Stimulated activated CD4-positive, alpha-beta T cell treated with anti-CD3 and anti-CD28 coated beads, Interleukin-4, amount 100 ng/mL, for 1 hour (primary cell): Measurements from ENCODE around the gene FBXO8.

ENCODE experiments used
- DNase-seq: peaks from one replicate; pipeline ENCODE4 v3.0.0-alpha.2; 2020

FBXO8 gene

GRCh38 chr4:174241162-174241561 lies 42.3 kb downstream of the FBXO8 start:
- no peak for DNase-seq

- no peak for DNase-seq
Measured at GRCh38 chr4:174236359-174236758, 47.1 kb downstream of the FBXO8 start.

GRCh38 chr4:174230680-174231079 lies 52.8 kb downstream of the FBXO8 start:
- DNase-seq: no peak

- DNase-seq: no peak
Measured at GRCh38 chr4:174230148-174230547, 53.3 kb downstream of the FBXO8 start.

GRCh38 chr4:174228988-174229387 lies 54.5 kb downstream of the FBXO8 start:
- no peak for DNase-seq

- DNase-seq: no peak
Measured at GRCh38 chr4:174225349-174226049, 58.0 kb downstream of the FBXO8 start.

- no peak for DNase-seq
Measured at GRCh38 chr4:174224550-174224949, 58.9 kb downstream of the FBXO8 start.

GRCh38 chr4:174222266-174222872 lies 61.1 kb downstream of the FBXO8 start:
- DNase-seq: no peak

- DNase-seq: no peak
Measured at GRCh38 chr4:174218127-174218790, 65.2 kb downstream of the FBXO8 start.

GRCh38 chr4:174217273-174218126 lies 66.0 kb downstream of the FBXO8 start:
- DNase-seq: no peak

- no peak for DNase-seq
Measured at GRCh38 chr4:174216799-174217272, 66.6 kb downstream of the FBXO8 start.

- no peak for DNase-seq
Measured at GRCh38 chr4:174215961-174216680, 67.3 kb downstream of the FBXO8 start.

GRCh38 chr4:174215057-174215456 lies 68.4 kb downstream of the FBXO8 start:
- no peak for DNase-seq

GRCh38 chr4:174214101-174214878 lies 69.2 kb downstream of the FBXO8 start:
- peak; percentile 10 for DNase-seq

- DNase-seq: no peak
Measured at GRCh38 chr4:174213731-174214100, 69.8 kb downstream of the FBXO8 start.

- no peak for DNase-seq
Measured at GRCh38 chr4:174212061-174212460, 71.4 kb downstream of the FBXO8 start.

GRCh38 chr4:174211622-174212044 lies 71.8 kb downstream of the FBXO8 start:
- no peak for DNase-seq

- DNase-seq: no peak
Measured at GRCh38 chr4:174210952-174211490, 72.4 kb downstream of the FBXO8 start.

GRCh38 chr4:174210354-174210753 lies 73.1 kb downstream of the FBXO8 start:
- no peak for DNase-seq

GRCh38 chr4:174209341-174209740 lies 74.1 kb downstream of the FBXO8 start:
- DNase-seq: no peak

GRCh38 chr4:174207367-174207766 lies 76.1 kb downstream of the FBXO8 start:
- no peak for DNase-seq
